Head of caudate nucleus (tissue), 42 donors: ENCODE results near the gene RPL12.

Experiments
- DNase-seq, 42 donors: peaks; one replicate each; pipeline versions ENCODE4 v3.0.0 to v3.0.0-alpha.2; 2020 to 2021; ENCODE audit warnings: mixed read lengths in 7 of 42
- intact Hi-C: fragments of 100-400 bp; cut with DNase I; formaldehyde crosslinking; loops from one replicate; pipeline ENCODE4 v1.15.0; 2022

Gene RPL12

DNA sequence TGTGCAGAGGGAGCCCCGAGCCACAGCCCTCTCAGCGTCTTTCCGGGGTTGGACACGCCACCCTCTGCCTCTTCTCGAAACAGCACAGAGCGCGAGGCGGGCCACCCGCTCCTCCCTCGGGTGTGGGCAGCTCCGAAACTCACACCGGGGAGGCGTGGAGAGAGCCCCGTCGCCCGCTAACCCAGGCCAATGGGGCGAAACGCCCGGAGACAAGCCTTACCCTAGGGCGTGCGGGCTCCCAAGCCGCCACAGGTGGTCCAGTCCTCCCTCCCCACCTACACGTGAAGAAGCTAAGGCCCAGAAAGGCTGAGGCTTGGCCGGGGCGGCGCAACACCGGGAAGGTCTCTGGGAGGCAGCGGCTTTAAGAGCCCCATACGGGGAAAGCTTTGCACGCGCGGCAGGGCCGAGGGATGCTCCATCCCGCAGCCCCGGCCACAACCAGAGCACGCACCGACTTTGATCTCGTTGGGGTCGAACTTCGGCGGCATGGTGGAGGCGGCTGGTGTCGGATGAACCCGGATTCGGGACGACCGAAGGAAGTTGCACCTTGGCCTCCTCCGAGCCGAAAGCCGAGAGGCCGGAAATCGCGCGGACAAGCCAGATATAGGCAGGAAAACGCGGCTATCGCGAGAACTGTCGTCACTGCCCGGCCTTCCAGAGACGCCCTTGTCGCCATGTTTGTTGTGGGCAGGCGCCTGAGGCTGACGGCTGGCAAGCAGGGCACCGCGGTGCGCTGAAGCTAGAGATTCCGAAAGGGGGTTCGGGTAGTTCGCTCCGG is at the start of gene RPL12, which contains the start of gene LRSAM1:
TSS of gene RPL12 (minus strand) at position 577 of the 778 bp plus-strand sequence. CDS start at position 488, 89 bp downstream.
TSS of gene LRSAM1 (plus strand) at position 681 of the 778 bp plus-strand sequence. CDS start 3,018 bp downstream, outside the sequence.
- intact Hi-C loops, result loop anchor here (2.0 kb wide), 1 partner anchor 26 kb away; the partner anchor contains the start of gene ZNF79
- peak; percentile 94 to 99 (median 97) for DNase-seq

DNA sequence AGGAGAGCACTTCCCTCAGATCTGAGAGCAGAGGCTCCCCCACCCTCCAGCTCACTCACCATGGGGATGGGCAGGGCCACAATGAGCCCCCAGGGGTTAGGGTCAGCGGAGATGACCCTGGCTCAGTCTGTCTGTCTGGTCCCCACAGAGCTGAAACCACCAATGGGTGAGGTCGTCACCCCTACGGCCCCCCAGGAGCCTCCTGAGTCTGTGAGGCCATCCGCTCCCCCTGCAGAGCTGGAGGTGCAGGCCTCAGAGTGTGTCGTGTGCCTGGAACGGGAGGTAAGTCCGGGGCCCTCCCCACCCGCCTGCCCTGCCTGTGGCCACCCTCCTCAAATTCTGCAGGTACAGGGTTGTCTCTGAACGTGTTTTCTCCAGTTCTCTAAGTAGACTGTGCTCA is 49.7 kb upstream of the RPL12 start:
- no peak for DNase-seq
- intact Hi-C loops, result loop anchor here (10.0 kb wide), 2 partner anchors 234 to 424 kb away; partner anchors contain the start of gene TOR2A

DNA sequence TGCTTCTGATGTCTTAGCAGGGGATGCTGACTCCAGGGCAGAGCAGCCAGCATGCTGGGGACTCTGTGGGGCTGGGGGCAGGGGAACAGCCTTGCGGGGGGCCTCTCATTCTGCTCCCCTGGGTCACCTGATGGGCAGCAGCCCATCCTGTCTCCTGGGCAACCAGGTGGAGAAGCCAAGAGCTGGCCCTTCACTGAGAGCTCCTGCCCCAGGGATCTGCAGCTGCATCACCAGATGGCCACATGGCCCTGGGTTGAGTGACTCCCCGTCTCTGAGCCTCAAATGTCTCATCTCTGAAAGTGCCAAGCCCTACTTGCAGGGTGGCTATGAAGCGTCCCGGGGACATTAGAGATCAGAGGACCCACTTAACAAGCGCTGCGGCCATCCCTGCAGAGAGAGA is 49.2 kb upstream of the RPL12 start:
- intact Hi-C loops, result loop anchor here (10.0 kb wide), 2 partner anchors 234 to 424 kb away; partner anchors contain the start of gene TOR2A
- DNase-seq, result no peak

DNA sequence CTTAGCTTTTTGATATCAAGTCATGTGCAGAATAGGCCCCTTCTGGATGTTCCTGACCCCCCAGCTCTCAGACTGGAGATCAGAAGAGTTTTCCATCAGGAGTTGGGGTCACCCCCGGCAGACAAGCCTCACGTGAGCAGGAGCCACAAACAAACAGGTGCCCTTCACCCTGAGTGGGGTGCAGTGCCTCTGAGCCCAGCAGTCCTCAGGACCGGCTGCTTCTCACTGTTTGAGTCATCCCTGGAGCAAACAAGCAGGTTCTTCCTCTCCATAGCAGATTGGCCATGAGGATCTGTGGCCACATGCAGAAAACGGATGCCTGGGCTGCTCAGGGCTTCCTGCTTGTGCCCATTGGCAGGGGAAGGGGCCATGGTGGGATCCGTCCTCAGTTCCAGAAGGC is 47.1 kb upstream of the RPL12 start:
- intact Hi-C loops, result loop anchor here (10.0 kb wide), 1 partner anchor 63 kb away; no protein-coding TSS in a partner anchor

DNA sequence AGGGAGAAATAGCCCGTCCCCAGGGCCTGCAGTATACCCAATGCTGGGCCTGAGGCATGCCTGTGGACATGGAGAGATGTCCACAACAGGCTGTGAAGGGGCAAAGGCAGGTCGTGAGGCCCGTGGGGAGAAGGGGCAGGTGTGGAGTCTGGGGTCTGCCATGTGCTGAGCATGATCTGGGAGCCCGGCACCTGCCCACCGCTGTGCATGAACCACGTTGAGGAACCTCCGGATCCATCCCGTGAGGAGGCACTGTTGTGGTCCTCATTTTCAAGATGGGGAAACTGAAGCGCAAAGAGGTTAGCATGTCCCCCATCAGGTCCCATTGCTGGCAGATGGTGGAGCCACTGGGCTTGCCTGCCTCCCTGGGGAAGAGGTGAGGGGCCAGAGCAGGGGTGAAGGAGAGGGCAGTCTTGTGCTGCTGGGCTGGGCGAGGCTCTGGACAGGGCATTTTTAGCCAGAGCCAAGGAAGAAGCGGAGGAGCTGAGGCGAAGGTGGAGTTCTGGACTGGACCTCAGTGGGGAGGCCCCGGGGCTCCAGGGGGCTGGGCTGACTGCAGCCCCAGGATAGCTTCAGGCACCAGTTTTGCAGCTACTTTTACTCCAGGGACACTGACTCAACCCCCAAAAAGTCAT is 46.6 kb upstream of the RPL12 start:
- intact Hi-C loops, result loop anchor here (10.0 kb wide), 1 partner anchor 63 kb away; no protein-coding TSS in a partner anchor
- no peak for DNase-seq

More for the DNA sequence above, 47.1 kb upstream of the RPL12 start:
- DNase-seq, result no peak

DNA sequence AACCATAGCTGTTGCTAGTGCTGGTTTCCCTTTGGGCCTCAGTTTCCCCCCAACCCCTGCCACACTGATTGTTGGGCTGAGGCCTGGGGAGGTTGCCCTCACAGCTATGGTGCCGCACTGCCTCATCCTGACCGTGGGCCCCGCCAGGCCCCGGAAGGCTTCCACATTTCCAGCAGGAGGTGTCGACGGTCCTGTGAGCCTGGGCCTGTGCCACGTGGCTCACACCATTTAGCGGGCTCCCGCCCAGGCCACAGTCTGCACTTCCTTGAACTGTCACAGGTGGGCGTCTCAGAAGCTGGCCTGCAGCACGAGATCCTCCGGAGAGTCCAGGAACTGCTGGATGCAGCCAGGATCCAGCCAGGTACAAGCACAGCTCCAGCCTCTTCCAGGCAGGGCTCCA is 45.8 kb upstream of the RPL12 start:
- intact Hi-C loops, result loop anchor here (10.0 kb wide), 1 partner anchor 62 kb away; no protein-coding TSS in a partner anchor
- no peak for DNase-seq

DNA sequence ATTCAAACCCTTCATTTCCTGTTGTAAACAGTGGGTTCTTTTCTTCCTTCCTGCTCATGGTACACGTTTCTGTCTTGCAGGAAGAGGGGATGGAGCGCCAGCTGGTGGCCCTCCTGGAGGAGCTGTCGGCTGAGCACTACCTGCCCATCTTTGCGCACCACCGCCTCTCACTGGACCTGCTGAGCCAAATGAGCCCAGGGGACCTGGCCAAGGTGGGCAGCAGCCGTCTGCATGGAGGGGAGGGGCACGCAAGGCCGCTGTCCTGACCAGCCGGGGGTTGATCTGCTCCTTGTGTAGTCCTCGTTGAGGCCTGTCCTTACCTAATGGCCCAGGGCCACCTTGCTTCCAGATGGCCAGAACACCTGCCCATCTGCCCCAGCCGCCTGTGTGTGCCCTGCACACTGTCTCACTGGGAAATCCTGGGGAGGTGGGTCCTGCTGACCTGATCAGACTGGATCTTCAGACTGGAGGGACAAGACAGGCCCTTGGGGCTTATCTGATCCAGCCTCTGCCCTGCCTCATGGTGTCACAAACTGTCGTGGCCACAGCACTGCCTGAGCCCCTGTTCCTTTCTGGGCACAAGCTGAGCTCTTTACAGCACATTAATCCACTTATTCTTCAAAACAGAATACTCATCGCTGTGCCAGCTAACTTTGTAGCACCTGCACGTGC is 44.8 kb upstream of the RPL12 start:
- intact Hi-C loops, result loop anchor here (10.0 kb wide), 1 partner anchor 61 kb away; no protein-coding TSS in a partner anchor

DNA sequence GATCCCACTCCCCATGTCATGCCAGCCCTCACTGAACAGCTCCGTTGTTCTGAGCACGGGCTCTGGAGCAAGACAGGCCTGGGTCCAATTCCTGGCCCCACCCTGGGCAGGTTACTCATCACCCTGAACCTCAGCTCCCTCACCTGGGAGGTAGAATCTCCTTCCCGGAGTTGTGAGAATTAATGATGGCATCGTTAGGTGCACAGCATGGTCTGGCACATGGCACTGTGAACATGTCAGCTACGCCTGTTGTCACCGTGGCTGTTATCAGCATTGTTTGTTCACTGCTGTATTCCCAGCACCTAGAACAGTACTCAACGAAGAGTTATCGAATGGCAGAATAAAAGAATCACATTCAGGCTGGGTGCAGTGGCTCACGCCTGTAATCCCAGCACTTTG is 43.1 kb upstream of the RPL12 start:
- intact Hi-C loops, result loop anchor here (10.0 kb wide), 1 partner anchor 60 kb away; no protein-coding TSS in a partner anchor
- no peak for DNase-seq

More for the DNA sequence above, 44.8 kb upstream of the RPL12 start:
- DNase-seq, result no peak

DNA sequence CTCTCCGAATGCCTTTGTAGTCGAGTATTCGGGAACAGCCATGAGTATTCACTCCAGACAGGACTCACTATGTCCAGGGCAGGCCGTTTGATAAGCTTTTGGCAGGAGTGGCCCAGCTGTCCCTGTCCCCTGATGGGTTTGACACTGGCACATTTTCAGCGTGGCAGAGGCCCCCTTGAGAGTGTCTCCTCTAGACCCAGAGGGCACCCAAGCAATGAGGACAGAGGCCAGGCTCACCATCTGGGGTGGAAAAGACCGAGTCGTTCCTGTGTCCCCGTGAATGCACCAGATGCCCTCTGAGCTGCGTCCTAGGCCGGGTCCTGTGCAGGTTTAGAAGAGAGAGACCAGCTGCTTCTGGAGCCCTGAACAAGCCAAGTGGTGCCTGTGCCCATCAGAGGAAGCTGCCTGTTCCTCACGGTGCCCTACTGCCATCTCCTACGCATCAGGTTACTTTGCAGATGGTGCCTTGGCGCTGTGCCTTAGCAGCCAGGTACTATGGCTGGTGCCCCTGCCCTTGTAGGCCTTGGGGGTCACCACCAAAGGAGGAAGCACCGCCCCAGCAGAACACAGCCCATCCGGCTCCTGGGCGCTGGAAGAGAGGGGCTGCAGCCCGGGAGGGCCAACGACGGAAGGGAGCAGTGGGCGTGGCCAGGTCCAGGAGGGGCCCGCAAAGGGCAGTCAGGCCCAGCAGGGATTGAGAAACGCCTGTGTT is 42.5 kb upstream of the RPL12 start:
- DNase-seq, result no peak
- intact Hi-C loops, result loop anchor here (10.0 kb wide), 1 partner anchor 59 kb away; no protein-coding TSS in a partner anchor

DNA sequence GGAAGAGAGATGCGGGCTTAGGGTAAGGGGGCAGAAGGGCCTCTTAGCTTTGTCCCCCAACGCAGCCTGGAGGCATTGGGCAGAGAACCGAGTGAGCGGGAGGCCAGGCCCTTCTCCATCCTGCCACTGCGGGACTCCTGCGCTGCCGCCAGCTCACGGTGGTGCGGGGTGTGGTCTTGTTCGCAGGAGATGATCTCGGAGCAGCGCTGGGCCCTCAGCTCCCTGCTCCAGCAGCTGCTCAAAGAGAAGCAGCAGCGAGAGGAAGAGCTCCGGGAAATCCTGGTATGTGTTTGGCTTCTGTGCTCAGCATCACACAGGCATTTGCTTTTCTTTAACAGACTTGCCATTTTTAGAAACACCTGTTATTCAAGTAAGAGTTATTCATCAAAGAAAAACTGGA is 41.4 kb upstream of the RPL12 start:
- DNase-seq, result no peak
- intact Hi-C loops, result loop anchor here (10.0 kb wide), 1 partner anchor 58 kb away; no protein-coding TSS in a partner anchor

DNA sequence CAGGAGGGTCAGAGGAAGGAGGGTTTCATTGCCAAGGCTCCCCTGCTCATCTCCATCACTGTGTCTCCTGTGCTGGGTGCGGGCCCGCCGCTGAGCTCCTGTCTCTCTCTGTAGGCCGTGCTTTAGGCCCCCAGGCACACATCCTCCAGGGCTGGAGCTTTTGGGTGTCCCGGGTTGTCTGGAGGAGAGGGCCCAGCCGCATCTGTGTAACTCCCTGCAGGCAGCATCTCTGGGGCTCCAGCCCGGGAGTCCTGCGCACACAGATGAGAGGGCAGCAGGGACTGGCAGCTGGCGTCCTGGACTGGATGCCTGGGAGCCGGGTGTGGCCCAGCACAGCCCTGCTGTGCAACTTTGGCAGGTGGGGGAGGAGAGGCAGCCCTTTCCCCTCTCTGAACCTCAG is 40.3 kb upstream of the RPL12 start:
- intact Hi-C loops, result loop anchor here (10.0 kb wide), 1 partner anchor 57 kb away; no protein-coding TSS in a partner anchor
- no peak for DNase-seq

DNA sequence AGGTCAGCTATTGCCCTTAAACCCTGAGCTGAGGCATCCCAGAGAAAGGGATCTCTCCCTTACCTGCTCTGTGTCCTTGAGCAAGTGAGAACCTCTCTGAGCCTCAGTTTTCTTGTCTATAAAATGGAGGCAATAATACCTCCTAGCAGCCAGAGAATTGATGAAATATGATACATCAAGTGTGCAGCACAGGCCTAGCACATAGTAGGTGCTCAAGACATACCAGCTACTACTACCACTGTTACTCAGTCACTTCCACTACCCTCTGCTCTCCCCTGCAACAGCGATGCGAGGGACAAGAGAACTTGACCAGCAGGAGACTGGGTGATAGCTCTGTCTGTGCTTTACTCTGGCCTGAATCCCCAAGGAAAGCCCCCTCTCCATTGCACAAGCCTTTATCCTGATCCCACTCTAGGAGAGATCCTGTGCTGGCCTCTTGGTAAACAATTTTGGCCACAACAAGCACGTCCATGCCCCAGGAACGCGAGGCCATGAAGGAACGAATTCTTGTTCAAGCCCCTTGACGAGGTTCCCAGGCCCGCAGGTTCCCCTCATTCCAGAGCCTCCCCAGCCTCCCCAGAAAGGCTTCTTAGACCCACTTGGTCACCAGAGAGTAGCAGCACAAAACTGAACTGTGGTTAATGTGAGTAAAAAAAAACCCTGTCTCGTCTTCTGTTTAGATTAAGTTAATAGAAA is 39.5 kb upstream of the RPL12 start:
- intact Hi-C loops, result loop anchor here (10.0 kb wide), 1 partner anchor 56 kb away; no protein-coding TSS in a partner anchor
- no peak for DNase-seq

DNA sequence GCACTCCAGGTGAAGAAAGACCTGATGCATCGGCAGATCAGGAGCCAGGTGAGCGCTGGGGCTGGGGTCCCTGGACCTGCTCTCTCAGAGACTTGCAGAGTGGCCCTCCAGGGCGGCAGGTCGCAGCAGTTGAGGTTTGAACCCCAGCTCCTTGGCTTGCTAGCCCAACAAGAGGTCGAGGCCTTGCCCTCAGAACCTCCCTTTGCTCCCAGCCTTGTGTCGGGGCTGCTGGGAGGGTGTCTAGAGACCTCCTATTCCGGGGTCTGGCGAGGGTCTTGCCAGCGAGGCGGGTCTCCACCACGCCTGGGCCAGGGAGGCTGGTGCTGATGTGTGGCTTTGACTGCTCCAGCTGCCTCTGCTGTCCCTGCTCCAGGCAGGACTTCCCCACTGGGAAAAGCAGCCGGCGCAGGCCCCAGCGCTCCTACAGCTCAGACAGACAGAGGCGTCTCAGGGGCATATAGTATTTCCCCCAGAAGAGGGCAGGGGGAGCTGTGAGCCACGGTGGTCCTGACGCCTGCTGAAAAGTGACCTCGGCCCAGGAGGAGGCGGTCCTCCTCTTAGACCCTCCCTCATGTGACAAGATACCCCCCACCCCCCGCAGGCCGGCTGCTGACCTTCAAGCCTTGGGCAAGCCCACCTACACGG is 38.4 kb upstream of the RPL12 start:
- DNase-seq, result no peak
- intact Hi-C loops, result loop anchor here (10.0 kb wide), 1 partner anchor 55 kb away; no protein-coding TSS in a partner anchor

DNA sequence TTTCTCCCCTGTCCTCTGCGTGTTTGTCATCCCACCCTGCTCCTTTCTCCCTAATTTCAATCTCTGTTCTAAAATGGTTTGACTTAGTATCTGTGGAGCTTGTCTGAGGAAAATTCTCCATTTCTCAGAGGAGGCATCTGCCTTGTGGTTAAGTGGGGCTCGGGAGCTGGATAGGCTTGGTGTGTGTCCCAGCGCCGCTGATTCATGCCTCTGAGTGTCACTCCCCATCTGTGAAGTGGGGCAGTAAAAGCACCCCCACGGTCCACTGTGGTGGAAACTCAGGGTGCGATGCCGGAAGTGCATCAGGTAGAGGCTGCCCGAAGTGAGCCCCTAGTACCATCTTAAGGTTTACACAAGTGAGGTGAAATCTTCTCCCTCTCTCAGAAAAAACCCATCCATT is 37.7 kb upstream of the RPL12 start:
- intact Hi-C loops, result no loop called here
- DNase-seq, result no peak

DNA sequence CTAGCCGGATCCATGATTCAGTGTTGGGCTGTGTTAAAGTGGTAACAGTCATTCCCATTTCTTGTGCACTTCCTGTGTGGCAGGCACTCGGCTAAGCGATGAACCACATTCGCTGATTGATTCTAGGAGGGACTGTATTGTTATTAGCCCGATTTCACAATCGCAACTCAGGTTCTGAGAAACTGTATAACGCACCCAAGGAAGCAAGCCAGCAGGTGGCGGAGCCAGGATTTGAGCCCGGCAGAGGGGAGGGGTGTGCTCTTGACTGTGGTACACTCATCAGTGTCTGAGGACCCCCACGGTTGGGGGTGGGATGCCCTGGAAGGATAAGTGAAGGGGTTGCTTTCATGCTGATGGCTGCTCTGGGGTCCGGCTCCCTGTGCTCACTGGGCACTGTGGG is 34.8 kb upstream of the RPL12 start:
- intact Hi-C loops, result no loop called here
- DNase-seq, result no peak

DNA sequence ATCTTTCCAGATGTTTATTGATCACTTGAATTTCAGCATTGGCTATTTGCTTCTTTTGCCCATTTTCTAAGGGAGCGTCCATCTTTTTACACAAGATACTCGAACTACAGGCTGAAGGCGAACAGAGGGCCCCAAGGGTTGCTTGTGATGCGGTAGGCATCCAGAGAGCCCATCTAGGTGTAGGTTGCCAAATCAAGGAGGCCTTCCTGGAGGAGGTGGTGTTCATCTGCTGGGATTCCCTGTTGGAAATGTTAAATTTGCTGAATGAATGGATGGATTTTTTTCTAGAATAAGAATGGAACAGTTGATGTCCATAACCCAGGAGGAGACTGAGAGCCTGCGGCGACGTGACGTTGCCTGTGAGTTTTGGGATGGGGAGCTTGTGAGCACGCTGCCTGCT is 31.5 kb upstream of the RPL12 start:
- intact Hi-C loops, result no loop called here
- DNase-seq, result no peak

DNA sequence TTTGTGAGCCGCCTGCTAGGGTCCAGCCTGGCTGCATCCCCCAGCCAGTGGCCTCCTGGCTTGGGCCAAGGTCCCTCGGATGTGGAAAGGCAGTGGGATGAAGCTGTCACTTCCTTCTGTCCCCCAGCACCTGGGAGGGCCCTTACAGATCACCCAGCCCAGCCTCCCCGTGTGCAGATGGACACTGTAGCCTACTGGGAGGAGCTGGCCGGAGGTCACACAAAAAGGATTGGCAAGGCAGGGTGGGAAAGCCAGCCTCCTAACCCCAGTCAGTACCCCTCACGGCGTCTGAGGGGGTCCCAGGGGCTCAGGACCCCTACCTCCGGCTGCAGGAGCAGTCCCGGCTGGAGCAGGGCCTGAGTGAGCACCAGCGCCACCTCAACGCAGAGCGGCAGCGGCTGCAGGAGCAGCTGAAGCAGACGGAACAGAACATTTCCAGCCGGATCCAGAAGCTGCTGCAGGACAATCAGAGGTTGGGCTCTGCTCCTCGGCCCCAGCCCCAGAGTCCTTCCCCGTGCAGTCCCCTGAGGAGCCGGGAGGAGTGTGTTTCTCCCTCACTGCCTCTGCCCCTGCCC is 28.4 kb upstream of the RPL12 start:
- intact Hi-C loops, result no loop called here
- DNase-seq, result no peak
